WTC11 (cell line): Measurements from ENCODE around the gene CCL22.

Source experiments
- ETV6 ChIP-seq: sonication (generic); formaldehyde crosslinking; IDR thresholded peaks from 2 replicates; pipeline ENCODE4 v1.8.1; 2022; ENCODE audit warnings: mild to moderate bottlenecking, missing genetic modification reagents
- ZNF396 ChIP-seq: fragments of 250-450 bp; sonication (Bioruptor Pico); IDR thresholded peaks from 2 replicates; pipeline ENCODE4 v1.8.0; 2021; ENCODE audit warnings: mild to moderate bottlenecking, moderate library complexity, borderline replicate concordance
- TF ChIP-seq, protein P1 (sequence below): fragments of 200-600 bp; IDR thresholded peaks from 2 replicates; pipeline ENCODE4 v1.8.0; 2022; ENCODE audit warnings: antibody characterized with exemption
- TF ChIP-seq, protein P2 (sequence below): sonication (generic); formaldehyde crosslinking; IDR thresholded peaks from 2 replicates; pipeline ENCODE4 v1.8.1; 2023; ENCODE audit warnings: mild to moderate bottlenecking, missing genetic modification reagents, borderline replicate concordance

DNA sequence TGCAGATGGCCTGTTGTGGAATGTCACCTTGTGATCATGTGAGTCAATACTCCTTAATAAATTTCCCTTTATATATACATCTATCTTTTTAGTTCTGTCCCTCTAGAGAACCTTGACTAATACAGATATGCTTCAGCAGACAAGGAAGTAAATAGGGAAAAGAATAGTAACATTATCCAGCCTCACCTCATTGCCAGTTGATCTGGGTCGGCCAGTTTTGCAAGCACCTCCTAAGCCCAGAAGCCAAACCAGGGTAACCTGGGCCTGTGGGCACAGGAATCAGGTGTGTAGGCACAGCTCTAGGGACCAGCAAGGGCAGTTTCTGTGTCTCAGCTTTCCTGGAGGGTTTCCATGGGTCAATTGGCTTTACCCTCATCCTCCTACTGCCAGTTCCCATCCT lies 34.1 kb downstream of the CCL22 start:
- no peak for TF ChIP-seq ETV6
- TF ChIP-seq ZNF396 (CRISPR knock-in tag), result no peak
- TF ChIP-seq, protein P1, sequence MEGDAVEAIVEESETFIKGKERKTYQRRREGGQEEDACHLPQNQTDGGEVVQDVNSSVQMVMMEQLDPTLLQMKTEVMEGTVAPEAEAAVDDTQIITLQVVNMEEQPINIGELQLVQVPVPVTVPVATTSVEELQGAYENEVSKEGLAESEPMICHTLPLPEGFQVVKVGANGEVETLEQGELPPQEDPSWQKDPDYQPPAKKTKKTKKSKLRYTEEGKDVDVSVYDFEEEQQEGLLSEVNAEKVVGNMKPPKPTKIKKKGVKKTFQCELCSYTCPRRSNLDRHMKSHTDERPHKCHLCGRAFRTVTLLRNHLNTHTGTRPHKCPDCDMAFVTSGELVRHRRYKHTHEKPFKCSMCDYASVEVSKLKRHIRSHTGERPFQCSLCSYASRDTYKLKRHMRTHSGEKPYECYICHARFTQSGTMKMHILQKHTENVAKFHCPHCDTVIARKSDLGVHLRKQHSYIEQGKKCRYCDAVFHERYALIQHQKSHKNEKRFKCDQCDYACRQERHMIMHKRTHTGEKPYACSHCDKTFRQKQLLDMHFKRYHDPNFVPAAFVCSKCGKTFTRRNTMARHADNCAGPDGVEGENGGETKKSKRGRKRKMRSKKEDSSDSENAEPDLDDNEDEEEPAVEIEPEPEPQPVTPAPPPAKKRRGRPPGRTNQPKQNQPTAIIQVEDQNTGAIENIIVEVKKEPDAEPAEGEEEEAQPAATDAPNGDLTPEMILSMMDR, result no peak
- TF ChIP-seq, protein P2, sequence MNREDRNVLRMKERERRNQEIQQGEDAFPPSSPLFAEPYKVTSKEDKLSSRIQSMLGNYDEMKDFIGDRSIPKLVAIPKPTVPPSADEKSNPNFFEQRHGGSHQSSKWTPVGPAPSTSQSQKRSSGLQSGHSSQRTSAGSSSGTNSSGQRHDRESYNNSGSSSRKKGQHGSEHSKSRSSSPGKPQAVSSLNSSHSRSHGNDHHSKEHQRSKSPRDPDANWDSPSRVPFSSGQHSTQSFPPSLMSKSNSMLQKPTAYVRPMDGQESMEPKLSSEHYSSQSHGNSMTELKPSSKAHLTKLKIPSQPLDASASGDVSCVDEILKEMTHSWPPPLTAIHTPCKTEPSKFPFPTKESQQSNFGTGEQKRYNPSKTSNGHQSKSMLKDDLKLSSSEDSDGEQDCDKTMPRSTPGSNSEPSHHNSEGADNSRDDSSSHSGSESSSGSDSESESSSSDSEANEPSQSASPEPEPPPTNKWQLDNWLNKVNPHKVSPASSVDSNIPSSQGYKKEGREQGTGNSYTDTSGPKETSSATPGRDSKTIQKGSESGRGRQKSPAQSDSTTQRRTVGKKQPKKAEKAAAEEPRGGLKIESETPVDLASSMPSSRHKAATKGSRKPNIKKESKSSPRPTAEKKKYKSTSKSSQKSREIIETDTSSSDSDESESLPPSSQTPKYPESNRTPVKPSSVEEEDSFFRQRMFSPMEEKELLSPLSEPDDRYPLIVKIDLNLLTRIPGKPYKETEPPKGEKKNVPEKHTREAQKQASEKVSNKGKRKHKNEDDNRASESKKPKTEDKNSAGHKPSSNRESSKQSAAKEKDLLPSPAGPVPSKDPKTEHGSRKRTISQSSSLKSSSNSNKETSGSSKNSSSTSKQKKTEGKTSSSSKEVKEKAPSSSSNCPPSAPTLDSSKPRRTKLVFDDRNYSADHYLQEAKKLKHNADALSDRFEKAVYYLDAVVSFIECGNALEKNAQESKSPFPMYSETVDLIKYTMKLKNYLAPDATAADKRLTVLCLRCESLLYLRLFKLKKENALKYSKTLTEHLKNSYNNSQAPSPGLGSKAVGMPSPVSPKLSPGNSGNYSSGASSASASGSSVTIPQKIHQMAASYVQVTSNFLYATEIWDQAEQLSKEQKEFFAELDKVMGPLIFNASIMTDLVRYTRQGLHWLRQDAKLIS (CRISPR knock-in tag), result no peak
